GM21528 (cell line): ENCODE measurements around the gene ITPKA.
"Not testable (repeated sequence)": the region's sequence is repeated elsewhere in the genome, so short reads cannot be mapped to it uniquely, and the experiment has no call there.

Experiments used
- ATAC-seq: cut with Tn5 transposase; IDR thresholded peaks from one replicate; pipeline ENCODE4 v1.9.1; 2021; ENCODE audit warnings: mild to moderate bottlenecking, moderate library complexity; ENCODE audit not compliant: unreplicated experiment, low FRiP score

The ITPKA gene

DNA sequence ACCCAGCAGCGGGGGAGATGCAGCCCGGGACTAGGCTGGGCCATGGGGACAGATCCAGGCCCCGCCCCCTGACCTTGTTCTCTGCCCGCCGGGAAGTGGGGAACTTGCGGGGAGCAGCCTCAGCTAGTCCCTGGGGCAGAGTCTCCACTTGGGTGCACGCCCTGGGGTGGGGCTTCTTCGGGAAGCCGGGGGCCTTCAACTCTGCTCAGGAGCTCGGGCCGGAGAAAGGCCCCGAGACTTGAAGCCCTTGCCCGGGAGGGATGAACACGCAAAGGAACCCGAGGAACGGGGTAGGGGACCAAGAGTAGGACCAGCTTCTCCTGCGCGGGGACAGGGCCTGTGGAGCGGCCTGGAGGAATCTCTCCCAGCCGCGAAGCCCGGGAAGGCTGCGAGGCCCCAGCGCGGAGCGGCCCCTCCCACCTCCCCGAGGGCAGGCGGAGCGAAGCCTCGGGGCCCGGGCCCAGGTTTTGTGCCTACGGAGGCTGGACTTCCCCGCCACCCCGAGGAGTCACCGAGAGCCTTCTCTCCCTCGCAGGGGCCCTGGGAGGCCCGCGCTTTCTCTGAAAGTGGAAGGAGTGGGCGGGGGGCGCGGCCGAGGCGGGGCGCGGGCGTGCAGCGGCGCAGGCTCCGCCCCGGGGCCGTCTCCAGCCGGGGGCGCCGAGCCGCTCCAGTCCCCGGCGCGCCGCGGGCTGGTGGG lies at the start of gene ITPKA:
Gene ITPKA (plus strand): TSS at position 670 of the 697 bp plus-strand sequence. CDS start 54 bp downstream, outside the sequence.
- ATAC-seq = peak; percentile 69

DNA sequence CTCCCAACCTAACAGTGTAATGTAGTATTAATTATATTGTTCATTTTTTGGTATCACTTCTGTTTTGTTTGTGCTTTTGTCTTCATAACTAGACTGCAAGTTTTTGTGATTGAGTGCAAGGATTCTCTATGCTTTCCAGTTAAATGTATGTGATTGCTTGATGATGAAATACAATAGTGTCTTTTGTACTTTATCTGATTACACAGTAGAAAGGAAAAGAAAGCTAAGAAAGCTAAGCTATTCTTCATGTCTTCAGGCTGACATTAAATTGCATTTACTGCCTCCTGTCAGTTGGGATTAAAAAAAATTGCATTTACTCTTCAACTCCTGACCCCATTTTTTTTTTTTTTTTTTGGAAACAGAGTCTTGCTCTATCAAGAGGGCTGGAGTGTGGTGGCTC lies 48.3 kb upstream of the ITPKA start:
- ATAC-seq = no peak

DNA sequence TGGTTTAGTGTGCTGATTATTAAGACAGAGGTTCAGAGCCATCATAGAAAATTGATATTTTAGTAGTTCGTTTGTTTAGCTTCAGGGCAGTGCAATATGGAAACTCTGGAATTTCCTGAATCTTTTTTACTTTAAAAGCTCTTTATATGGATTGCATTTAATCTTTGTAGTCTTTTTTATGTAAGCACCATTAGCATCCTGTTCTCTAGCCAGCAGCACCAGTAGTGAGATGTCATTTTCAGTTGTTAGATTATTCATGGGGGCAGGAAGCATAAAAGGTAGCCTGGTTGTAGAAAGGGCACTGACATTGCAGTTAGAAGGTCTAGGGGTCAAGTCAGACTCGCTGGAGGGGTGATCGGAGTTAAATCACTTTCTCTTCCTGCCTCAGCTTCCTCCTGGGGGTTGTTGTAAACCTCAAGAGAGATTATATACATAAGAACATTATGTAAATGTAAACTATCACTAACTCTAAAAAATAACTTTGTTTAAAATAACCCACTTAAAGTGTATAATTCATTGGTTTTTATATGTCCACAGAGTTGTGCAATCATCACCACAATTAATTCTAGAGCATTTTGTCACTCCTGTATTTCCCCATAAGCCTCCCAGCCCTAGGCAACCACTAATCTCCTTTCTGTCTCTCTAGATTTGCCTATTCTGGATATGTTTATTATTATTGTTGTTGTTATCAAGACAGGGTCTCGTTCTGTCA lies 31.4 kb upstream of the ITPKA start:
- no peak for ATAC-seq

DNA sequence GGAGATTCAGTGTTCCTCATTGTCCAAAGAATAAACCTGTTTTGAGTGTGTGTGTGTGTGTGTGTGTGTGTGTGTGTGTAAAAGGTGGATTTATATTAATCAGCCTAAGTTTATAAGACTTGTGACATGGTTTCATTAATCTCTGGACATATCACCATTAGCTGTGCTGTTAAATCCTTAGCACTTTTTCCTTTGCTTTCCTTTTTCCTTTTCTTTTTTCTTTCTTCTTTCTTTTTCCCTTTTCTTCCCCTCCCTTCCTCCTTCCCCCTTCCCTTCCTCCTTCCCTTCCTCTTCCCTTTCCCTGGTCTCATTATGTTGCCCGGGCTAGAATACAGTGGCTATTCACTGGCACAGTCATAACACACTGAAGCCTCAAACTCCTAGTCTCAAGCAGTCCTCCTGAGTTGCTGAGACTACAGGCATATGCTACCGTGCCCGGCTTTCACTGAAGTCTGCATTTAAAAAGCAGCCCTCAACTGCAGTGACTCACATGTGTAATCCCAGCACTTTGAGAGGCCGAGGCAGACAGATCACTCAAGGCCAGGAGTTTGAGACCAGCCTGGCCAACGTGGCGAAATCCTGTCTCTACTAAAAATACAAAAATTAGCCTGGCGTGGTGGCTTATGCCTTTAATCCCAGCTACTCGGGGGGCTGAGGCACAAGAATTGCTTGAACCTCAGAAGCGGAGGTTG lies 28.6 kb upstream of the ITPKA start:
- ATAC-seq = no peak

DNA sequence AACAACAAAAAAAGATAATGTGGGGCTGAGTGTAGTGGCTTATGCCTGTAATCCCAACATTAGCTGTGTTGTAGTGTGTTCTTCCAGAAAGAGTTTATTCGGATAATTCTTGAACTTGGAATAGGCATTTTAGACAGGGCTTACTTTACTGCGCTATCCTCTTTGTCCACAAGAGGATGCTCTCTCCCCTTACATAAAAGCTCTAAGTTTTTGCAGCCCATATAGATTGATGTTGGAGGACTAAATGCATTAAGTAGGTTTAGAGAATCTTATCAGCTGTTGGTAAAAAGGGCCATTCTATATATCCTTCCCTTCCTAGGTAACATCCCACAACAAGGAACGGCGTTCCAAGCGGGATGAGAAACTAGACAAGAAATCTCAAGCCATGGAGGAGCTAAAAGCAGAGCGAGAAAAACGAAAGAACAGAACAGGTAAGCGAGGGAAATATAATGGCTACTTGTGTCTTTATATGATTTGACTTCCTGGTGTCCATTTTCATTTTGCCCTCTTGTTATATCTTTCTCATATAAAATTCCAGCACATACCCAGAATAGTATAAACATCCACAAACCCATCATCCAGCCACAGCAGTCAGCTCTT lies 27.8 kb upstream of the ITPKA start:
- no peak for ATAC-seq

DNA sequence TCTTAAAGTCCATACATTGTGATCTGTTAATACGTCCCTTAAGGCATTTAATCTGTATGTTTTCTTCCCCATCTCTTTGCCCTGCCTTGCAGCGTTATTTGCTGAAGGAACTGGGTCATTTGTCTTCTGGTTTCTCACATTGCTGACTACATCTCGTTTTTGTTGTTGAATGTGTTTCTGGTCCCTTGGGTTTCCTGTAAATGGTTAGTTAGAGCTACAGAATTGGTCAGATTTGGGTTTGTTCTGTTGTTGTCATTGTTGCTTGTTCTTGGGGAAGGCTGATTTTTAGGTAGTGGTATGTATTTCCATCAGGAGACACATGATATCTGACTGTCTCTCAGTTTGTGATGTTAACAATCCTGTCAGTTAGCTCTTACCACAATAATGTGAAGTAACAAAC lies 27.0 kb upstream of the ITPKA start:
- no peak for ATAC-seq

DNA sequence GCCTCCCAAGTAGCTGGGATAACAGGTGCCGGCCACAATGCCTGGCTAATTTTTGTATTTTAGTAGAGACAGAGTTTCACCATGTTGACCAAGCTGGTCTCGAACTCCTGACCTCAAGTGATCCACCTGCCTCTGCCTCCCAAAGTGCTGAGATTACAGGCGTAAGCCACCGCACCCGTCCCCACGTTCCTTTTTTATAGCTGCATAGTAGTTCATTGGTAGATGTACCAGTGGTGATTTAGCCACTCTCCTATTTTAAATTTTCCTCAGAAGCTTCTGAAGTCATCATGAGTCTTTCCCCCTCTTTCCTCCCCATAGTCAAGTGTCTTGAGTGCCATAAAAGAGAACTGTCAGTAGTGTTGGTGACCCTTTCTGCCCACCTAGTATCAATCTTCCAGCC lies 24.0 kb upstream of the ITPKA start:
- ATAC-seq = not testable (repeated sequence)

DNA sequence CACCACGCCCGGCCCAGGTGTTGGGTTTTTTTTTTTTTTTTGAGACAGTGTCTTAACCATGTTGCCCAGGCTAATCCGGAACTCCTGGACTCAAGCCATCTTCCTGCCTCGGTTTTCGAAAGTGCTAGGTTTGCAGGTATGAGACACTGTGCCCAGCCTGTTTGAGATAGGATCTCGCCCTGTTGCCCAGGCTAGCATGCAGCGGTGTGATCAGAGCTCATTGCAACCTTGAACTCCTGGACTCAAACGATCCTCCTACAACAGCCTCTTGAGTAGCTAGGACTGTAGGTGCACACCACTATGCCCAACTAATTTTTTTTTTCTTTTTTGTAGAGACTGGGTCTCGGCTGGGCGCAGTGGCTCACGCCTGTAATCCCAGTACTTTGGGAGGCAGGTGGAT lies 20.3 kb upstream of the ITPKA start:
- ATAC-seq = no peak

DNA sequence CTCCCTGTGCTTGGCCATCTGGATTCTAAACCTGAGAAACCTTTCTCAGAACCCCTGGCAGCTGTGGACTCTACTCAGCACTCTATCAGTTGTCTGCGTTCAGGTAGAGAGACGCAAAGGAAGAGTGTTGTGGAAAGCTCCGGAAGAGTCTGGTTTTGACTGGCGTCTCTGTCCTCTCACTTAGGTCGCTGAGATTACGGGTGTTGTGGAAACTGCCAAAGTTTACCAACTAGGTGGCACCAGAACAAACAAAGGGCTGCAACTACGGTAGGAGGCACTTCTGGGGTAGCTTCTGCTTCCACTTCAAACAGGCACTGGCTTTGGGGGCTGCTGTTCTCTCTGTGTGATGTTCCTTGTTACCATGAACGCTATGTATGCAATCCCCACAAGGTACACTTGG lies 19.2 kb upstream of the ITPKA start:
- no peak for ATAC-seq

DNA sequence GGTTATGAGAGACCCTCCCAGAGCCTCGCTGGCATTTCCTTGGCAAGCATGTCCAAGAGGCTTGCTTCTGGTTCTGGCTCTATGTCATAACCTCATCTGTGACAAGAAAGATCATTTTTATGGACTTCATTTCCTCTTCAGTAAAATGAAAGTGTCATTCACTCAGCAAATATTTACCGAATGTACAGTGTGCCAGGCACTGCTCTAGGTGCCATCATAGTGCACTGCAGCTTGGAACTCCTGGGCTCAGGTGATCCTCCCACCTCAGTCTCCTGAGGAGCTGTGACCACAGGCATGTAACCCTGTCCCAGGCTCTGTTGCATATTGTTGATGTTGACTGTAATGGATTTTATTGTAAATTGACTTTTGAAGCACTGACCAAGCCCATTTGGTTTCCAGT lies 18.7 kb upstream of the ITPKA start:
- ATAC-seq = no peak

DNA sequence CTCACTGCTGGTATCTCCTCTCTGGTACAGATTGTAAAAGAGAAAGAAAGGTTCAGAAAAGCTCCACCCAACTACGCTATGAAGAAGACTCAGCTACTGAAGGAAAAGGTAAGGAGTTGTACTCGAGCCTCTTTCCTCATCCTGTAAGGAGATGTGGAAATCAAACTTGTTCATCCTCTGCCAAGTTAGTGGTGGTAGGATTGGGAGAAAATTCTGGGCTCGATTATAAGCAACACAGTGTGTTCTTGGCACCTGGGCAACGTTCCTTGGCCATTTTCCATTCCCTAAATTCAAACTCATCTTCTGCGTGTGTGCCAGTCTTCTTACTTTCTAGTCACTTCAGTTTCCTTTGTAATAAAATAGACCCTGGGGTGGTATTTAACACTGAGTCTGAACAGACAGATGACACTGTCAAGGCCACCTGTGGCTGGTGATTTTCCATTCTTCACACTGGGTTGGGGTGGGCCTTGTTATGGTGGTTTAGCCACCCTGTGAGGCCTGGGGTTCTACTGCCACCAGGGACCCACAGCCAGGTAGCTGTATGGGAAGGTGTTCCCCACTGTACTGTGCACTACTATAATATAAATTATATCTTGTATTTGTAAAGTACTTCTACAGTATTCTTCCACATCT lies 17.1 kb upstream of the ITPKA start:
- ATAC-seq = no peak

DNA sequence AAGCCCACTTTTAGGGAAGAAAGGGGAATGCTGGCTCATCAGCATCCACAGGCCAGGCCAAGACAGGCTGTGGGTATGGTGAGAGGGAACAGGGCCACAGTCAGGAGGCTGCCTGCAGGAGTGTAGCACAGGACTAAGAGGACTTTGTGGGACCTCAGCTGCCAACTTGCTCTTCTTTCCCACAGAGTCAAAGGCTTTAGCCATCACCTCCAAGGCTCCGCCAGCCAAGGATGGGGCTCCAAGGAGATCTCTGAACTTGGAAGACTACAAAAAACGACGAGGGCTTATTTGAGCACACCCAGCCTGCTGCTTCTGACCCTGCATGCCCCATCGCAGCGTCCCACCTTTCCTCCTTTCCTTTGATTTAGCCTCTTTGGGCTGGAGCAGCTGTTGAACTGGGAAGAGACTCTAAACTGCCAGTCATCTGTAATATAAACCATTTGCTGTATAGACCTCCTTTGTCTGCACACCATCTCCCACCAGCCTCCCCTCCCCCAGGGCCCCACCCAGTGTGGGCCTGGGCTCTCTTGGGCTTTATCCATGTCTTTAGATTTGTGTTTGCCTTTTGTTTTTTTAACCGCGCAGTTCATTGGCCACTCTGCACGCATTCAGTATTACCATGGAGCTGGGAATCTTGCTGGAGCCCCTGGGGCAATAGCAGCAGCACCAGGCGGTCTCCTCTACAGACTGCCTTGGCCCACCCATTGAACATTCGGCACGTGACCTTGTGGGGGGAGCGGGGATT lies 13.1 kb upstream of the ITPKA start:
- ATAC-seq = no peak

DNA sequence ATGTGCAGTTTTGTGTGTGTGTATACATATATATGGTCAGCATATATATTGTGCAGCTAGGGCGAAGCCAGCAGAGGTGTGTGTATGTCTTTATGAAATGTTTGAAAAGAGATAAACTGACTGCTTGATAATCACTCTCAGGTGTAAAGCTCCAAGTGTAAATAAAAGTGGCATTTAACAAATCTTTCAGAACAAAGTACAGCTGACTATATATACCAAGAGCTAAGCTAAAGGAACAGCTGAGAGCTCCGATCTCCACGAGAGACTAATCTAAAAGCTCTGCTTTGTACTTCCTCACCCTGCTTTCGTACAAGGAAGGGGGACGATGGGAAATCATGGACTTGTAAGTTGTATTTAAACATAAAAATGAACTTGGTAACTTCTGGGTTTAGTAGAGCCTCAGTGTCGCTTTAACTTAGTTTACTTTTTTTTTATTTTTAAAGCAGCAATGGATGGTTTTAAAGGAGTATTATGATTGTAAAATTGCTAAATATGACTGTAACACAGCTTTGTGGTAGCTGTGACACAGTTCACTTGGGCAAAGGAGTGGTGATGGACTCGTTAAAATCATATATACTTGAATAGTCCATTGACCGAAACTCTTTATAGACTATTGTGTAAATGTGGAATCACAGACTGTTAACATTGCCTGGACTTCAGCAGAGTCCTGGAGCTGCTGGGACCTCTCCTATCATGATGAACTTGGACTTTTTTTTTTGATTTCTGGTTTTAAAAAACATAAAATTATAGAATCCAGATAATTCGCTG lies 11.4 kb upstream of the ITPKA start:
- no peak for ATAC-seq

DNA sequence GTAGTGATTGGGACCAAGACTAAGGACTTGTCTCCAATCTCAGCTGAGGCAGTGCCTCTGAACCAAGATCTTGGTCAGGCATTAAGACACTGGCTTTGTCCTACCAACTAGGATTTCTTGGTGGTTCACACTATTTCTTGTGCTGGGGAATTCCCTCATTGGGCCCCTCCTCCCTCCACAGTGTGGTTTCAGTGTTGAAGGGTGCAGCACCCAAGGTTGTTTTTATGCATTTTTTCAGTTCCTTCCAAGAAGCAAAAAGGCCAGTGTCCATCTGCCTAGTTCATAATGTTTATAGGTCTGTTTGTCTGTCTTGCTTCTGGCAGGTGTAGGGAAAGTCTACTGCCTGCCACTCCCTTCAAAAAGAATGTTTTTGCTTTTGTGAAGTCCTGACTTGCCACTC lies 10.6 kb upstream of the ITPKA start:
- ATAC-seq = no peak

DNA sequence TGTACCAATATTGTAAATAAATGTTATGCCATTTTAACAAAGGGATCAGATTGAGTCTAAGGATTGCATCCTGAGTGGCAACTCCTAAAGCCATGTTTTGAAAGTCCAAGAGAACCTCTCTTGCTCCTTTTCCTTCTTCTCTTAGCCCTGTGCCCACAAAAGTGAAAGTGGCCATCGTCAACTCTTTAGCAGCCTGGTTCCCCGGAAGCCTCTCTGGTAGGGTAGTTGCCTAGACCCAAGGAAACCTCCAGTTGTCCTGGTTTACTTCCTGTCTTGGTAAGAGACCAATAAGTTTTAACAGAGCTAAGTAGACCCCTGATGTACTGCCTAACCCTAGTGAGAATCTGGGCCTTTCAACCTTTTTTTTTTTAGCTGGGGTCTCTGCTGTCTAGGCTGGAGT lies 10.2 kb upstream of the ITPKA start:
- ATAC-seq = no peak

DNA sequence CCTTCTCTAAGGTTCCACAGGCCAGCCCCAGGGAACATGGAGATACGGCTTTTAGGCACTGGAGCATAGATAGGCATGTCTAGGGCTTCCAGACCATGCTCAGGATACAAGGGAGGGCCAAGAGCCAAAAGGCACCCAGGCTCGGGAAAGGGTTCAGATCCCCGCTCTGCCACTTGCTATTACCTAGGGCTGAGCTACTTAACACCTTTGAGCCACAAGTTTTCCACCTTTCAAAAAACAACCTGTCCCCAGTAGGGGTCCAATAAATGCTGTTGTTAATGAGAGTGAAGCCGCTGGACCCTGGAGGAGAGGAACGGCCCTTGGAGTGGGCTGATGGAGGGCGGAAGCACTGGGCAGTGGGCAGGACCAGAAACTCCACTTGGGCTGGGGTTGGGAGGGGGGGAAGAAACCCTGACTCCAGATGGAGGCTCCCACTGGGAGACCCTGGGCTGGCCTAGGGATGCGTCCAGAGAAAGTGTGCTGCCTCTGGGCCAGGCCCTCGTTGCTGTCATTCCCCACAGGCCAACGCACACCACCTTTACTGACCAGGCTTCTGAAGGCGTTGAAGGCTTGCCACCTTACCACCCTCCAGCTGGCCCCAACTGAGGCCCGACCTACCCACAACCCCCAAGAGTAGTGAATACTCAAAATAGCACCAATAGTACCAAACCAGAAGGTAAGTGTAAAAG lies 8.6 kb upstream of the ITPKA start:
- ATAC-seq = no peak

DNA sequence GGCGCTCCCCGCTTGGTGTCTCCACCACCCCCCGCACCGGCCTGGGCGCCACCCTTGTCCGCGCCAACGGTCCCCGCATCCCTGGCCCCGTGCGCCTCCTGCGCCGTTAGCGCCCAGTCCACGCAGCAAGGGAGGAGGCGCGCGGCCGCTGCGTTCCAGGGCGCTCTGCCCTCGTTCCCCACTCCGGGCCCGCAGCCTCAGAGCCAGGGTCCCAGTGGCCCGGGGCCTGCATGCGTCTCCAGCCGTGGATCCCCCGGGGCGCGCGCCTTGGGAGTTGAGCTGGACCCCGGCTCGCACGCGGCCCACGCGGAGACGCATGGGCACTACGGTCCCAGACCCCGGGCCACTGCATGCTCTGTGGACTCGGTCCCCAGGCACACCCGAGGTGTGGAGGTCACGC lies 7.4 kb upstream of the ITPKA start:
- ATAC-seq = no peak

DNA sequence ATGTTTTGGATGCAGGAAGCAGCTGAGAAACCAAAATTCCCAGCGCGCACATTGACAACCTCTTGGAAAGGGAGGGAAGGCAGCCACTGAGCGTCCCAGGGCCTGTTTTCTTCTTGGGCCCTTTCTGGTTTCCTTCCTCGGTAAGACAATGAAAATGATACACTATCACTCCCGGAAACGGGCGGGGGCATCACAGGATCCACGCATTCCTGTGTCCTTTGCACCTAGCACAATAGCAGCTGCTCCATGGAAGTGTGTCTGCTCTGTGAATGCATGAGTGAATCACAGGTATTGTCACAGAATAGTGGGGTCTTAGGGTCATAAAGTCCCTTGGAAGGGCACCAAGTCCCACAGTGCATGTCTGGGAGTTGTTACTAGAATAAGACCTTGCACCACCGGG lies 6.3 kb upstream of the ITPKA start:
- ATAC-seq = no peak

DNA sequence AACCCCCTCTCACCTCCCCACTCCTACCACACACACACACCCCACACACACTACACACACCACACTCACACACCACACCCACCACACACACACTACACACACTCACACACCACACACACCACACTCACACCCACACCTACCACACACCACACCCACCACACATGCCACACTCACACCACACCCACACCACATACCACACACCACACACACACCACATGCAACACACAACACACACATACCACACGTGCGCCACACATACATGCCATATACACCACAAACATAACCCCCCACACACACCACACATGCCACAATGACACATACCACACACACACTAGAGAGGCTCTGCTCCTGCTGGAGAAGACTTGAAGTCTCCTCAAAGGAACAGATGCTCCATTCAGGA lies 5.9 kb upstream of the ITPKA start:
- ATAC-seq = no peak
